SK-N-SH (cell line): ENCODE data around the gene ANO2. TPM values are rescaled to one million over a fixed set of nuclear protein-coding genes. Genes with fewer than 3 reads are reported as not detected.

Experiments
- CTCF ChIA-PET: fragments of 300-600, 350-600 bp; formaldehyde crosslinking; extraction: SDS; loops from one replicate; lab custom pipeline; 2021; lab: Yijun Ruan, JAX
- POLR2A ChIA-PET: fragments of 350-600 bp; sonication (Branson Sonifier 250); formaldehyde crosslinking; extraction: SDS; loops from one replicate; lab custom pipeline; 2020; ENCODE audit warnings: antibody characterized with exemption, inconsistent platforms; lab: Yijun Ruan, JAX
- DNase-seq: peaks from one replicate; pipeline ENCODE4 v3.0.0; 2012
- H2AFZ ChIP-seq: fragments of 200-600 bp; sonication (generic); 2 replicates; pipeline ENCODE4 v1.8.1; 2016; ENCODE audit warnings: antibody characterized with exemption, mild to moderate bottlenecking, low read depth
- H3F3A ChIP-seq: fragments of 200-600 bp; sonication (generic); replicated peaks from 2 replicates; pipeline ENCODE3; 2016; ENCODE audit warnings: antibody characterized with exemption, mild to moderate bottlenecking; ENCODE audit not compliant: insufficient read depth
- H3K27ac ChIP-seq, 2 experiments: fragments of 200-500 bp in 1 of 2; fragments of 200-600 bp in 1 of 2; sonication (Bioruptor generic) in 1 of 2; sonication (generic), shearing (Covaris generic) in 1 of 2; 2 replicates each; pipeline versions ENCODE4 v1.5.1 to v1.6.1; 2014 to 2016; ENCODE audit warnings: low read depth in 2 of 2, inconsistent platforms in 1 of 2, low read length in 1 of 2, mild to moderate bottlenecking in 1 of 2, mixed read lengths in 1 of 2
- H3K27me3 ChIP-seq: fragments of 200-600 bp; sonication (generic), shearing (Covaris generic); 2 replicates; pipeline ENCODE4 v1.6.1; 2016; ENCODE audit warnings: mixed run types; ENCODE audit not compliant: insufficient read depth
- H3K36me3 ChIP-seq, 2 experiments: fragments of 200-500 bp in 1 of 2; fragments of 200-600 bp in 1 of 2; sonication (Bioruptor generic) in 1 of 2; sonication (generic) in 1 of 2; replicated peaks in 1 of 2; 2 replicates each; pipeline versions ENCODE3 to v1.5.1; 2014 to 2016; ENCODE audit warnings: low read length in 1 of 2, mild to moderate bottlenecking in 1 of 2; ENCODE audit not compliant: insufficient read depth in 2 of 2, control insufficient read depth in 1 of 2
- H3K4me1 ChIP-seq, 2 experiments: fragments of 200-500 bp in 1 of 2; fragments of 200-600 bp in 1 of 2; sonication (Bioruptor generic) in 1 of 2; sonication (generic), shearing (Covaris generic) in 1 of 2; 2 replicates each; pipeline versions ENCODE4 v1.5.1 to v1.6.1; 2014 to 2016; ENCODE audit warnings: low read depth in 1 of 2, low read length in 1 of 2, mixed run types in 1 of 2; ENCODE audit not compliant: insufficient read depth in 2 of 2, control insufficient read depth in 1 of 2
- H3K4me2 ChIP-seq: fragments of 200-600 bp; sonication (generic), shearing (Covaris generic); 2 replicates; pipeline ENCODE4 v1.6.1; 2017; ENCODE audit warnings: mixed run types
- H3K4me3 ChIP-seq, 2 experiments: fragments of 200-500 bp in 1 of 2; fragments of 200-600 bp in 1 of 2; sonication (Bioruptor generic) in 1 of 2; sonication (generic), shearing (Covaris generic) in 1 of 2; 2 replicates each; pipeline versions ENCODE4 v1.5.1 to v1.8.1; 2014 to 2016; ENCODE audit warnings: low read depth in 2 of 2, inconsistent platforms in 1 of 2, low read length in 1 of 2, mild to moderate bottlenecking in 1 of 2, mixed read lengths in 1 of 2, moderate library complexity in 1 of 2
- H3K79me2 ChIP-seq: fragments of 200-600 bp; sonication (generic); 2 replicates; pipeline ENCODE4 v1.8.1; 2017; ENCODE audit warnings: mild to moderate bottlenecking; ENCODE audit not compliant: insufficient read depth
- H3K9ac ChIP-seq: fragments of 200-600 bp; sonication (generic); 2 replicates; pipeline ENCODE4 v1.6.1; 2017; ENCODE audit warnings: mixed run types
- H3K9me2 ChIP-seq: fragments of 200-600 bp; sonication (generic); 2 replicates; pipeline ENCODE4 v1.6.1; 2017; ENCODE audit warnings: mixed run types
- H3K9me3 ChIP-seq: fragments of 200-600 bp; sonication (generic); 2 replicates; pipeline ENCODE4 v1.6.1; 2017; ENCODE audit warnings: mixed run types, mild to moderate bottlenecking, moderate library complexity
- H4K20me1 ChIP-seq: fragments of 200-600 bp; sonication (generic); 2 replicates; pipeline ENCODE4 v1.6.1; 2017; ENCODE audit warnings: mild to moderate bottlenecking, mixed run types; ENCODE audit not compliant: insufficient read depth
- CHD2 ChIP-seq: fragments of 150-350 bp; IDR thresholded peaks from 2 replicates; pipeline ENCODE4 v1.6.1; 2018; ENCODE audit warnings: low read length; ENCODE audit not compliant: partially characterized antibody
- EZH2phosphoT487 ChIP-seq: fragments of 200-600 bp; sonication (generic); IDR thresholded peaks from 2 replicates; pipeline ENCODE4 v1.6.1; 2017; ENCODE audit warnings: low read depth, mixed run types, mild to moderate bottlenecking, antibody characterized with exemption, moderate library complexity, borderline replicate concordance
- FOSL2 ChIP-seq: IDR thresholded peaks from 2 replicates; pipeline ENCODE4 v1.4.0; 2012; ENCODE audit warnings: low read depth, mild to moderate bottlenecking, moderate library complexity, borderline replicate concordance
- FOXJ3 ChIP-seq: sonication (generic); formaldehyde crosslinking; IDR thresholded peaks from 2 replicates; pipeline ENCODE4 v1.5.1; 2020; ENCODE audit warnings: mild to moderate bottlenecking, missing genetic modification reagents
- GABPA ChIP-seq: IDR thresholded peaks from 2 replicates; pipeline ENCODE4 v1.4.0; 2012; ENCODE audit warnings: low read depth, mild to moderate bottlenecking
- GATA2 ChIP-seq: sonication (generic); formaldehyde crosslinking; IDR thresholded peaks from 2 replicates; pipeline ENCODE4 v1.5.0; 2020; ENCODE audit warnings: mild to moderate bottlenecking, missing genetic modification reagents
- MEF2A ChIP-seq: IDR thresholded peaks from 2 replicates; pipeline ENCODE4 v1.4.0; 2012; ENCODE audit warnings: low read depth, borderline replicate concordance
- MXI1 ChIP-seq: IDR thresholded peaks from 2 replicates; pipeline ENCODE4 v1.6.1; 2012; ENCODE audit warnings: mild to moderate bottlenecking, low read depth, low read length, improper control_type of control experiment
- NFIC ChIP-seq: IDR thresholded peaks from 2 replicates; pipeline ENCODE4 v1.4.0; 2012; ENCODE audit warnings: borderline replicate concordance
- NRF1 ChIP-seq: IDR thresholded peaks from 2 replicates; pipeline ENCODE4 v1.6.1; 2012; ENCODE audit warnings: low read depth, mild to moderate bottlenecking, low read length
- POLR2AphosphoS5 ChIP-seq: IDR thresholded peaks from 2 replicates; pipeline ENCODE4 v1.6.1; 2012; ENCODE audit warnings: low read depth, low read length
- RCOR1 ChIP-seq: fragments of 150-350 bp; IDR thresholded peaks from 2 replicates; pipeline ENCODE4 v1.6.1; 2017; ENCODE audit warnings: antibody characterized with exemption, low read length
- RXRA ChIP-seq: IDR thresholded peaks from 2 replicates; pipeline ENCODE4 v1.4.0; 2012; ENCODE audit warnings: low read depth, mild to moderate bottlenecking, borderline replicate concordance
- TCF12 ChIP-seq: IDR thresholded peaks from 2 replicates; pipeline ENCODE4 v1.4.0; 2012
- YY1 ChIP-seq: IDR thresholded peaks from 2 replicates; pipeline ENCODE4 v1.4.0; 2012; ENCODE audit warnings: low read depth, mild to moderate bottlenecking
- WGBS: methylation state at CpG from one replicate; pipeline ENCODE4 v1.1.6; 2017; ENCODE audit warnings: low lambda C conversion rate; 5-methylcytosine and 5-hydroxymethylcytosine counted together
- polyA plus RNA-seq, 3 experiments: library from polyadenylated mRNA; depleted of rRNA; stranded (reverse); fragments of >200 nt; gene quantifications; 2 replicates each; pipeline ENCODE4 v1.2.3, GENCODE V29; 2012
- TF ChIP-seq, protein P1 (sequence below): IDR thresholded peaks from 2 replicates; pipeline ENCODE4 v1.4.0; 2012; ENCODE audit warnings: low read depth, borderline replicate concordance
- TF ChIP-seq, protein P2 (sequence below): fragments of 150-350 bp; IDR thresholded peaks from 2 replicates; pipeline ENCODE4 v1.6.1; 2017; ENCODE audit warnings: antibody characterized with exemption, low read length, low read depth, borderline replicate concordance
- TF ChIP-seq, protein P3 (sequence below): IDR thresholded peaks from 2 replicates; pipeline ENCODE4 v1.6.1; 2012; ENCODE audit warnings: mild to moderate bottlenecking, low read depth, low read length, moderate library complexity
- TF ChIP-seq, protein P4 (sequence below): IDR thresholded peaks from 2 replicates; pipeline ENCODE4; 2012
- TF ChIP-seq, protein P5 (sequence below): fragments of 200-600 bp; sonication (generic); IDR thresholded peaks from 2 replicates; pipeline ENCODE4 v1.6.1; 2017; ENCODE audit warnings: antibody characterized with exemption, mild to moderate bottlenecking, moderate library complexity

ANO2 gene
- polyA plus RNA-seq, 1 of the 3 experiments (the other 2 are of a cell fraction) = not detected

- Histone ChIP-seq H3K79me2 (no peaks in the 10 kb centered on the region), H3K27me3 (peaks cover 17% of the 10 kb centered on the region; the same call in 1 of the 2 replicates), H3K36me3 (no peaks in the 10 kb centered on the region), H3K4me3 (no peak overlapping the region), H3K9ac (no peak overlapping the region), H3F3A (no peaks in the 10 kb centered on the region), H4K20me1 (no peaks in the 10 kb centered on the region), H3K9me3 (no peaks in the 10 kb centered on the region), H3K27ac (no peak overlapping the region), H2AFZ (no peak overlapping the region), H3K4me1 (no peaks in the 10 kb centered on the region; a peak in 1 of 4 replicates), H3K9me2 (no peaks in the 10 kb centered on the region), H3K4me2 (no peak overlapping the region)
- POLR2A ChIA-PET = no interaction called here
- TF ChIP-seq GATA2 (CRISPR knock-in tag) (no peak), MEF2A (no peak), NRF1 (no peak)
- TF ChIP-seq, protein P1, sequence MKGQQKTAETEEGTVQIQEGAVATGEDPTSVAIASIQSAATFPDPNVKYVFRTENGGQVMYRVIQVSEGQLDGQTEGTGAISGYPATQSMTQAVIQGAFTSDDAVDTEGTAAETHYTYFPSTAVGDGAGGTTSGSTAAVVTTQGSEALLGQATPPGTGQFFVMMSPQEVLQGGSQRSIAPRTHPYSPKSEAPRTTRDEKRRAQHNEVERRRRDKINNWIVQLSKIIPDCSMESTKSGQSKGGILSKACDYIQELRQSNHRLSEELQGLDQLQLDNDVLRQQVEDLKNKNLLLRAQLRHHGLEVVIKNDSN = no peak
- WGBS = 25% methylated on average over 7 of the region's 7 CpGs
- DNase-seq = no peak
- CTCF ChIA-PET = no interaction called here
Observed at GRCh38 chr12:5588176-5588575, 356.9 kb downstream of the ANO2 start.

DNA sequence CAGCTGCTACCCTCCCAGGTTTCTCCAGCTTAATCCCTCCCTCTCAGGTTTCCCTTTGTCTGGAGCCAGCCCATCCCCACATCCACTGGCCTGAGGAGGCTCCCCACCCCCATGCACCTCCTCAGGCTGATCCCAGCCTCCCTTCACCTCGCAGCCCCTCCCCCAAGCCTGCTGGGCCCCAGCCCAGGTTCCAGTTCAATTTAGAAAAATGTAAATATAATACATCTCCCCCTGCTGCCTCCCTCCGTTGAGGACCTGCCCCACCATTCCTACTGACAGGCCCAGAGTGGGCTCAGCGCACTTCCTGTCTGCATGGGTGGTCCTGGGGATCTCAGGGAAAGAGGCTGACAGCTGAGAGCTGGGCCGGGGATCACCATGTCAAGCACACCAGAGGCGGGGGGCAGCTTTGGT, 357.3 kb downstream of the ANO2 start:
- Histone ChIP-seq H3K9ac (no peak overlapping the region), H3K36me3 (no peaks in the 10 kb centered on the region), H4K20me1 (no peaks in the 10 kb centered on the region), H3K4me1 (no peaks in the 10 kb centered on the region; a peak in 1 of 4 replicates), H3K9me2 (no peaks in the 10 kb centered on the region), H3K9me3 (no peaks in the 10 kb centered on the region), H2AFZ (no peak overlapping the region), H3K27me3 (peaks cover 12% of the 10 kb centered on the region; the same call in 1 of the 2 replicates), H3K27ac (no peak overlapping the region), H3K4me2 (no peak overlapping the region), H3K79me2 (no peaks in the 10 kb centered on the region), H3K4me3 (no peak overlapping the region), H3F3A (no peaks in the 10 kb centered on the region)
- DNase-seq = no peak
- POLR2A ChIA-PET = no interaction called here
- 0% methylated on average over 5 of the region's 5 CpGs for WGBS
- CTCF ChIA-PET = no interaction called here
- TF ChIP-seq GABPA = no peak
- TF ChIP-seq, protein P2, sequence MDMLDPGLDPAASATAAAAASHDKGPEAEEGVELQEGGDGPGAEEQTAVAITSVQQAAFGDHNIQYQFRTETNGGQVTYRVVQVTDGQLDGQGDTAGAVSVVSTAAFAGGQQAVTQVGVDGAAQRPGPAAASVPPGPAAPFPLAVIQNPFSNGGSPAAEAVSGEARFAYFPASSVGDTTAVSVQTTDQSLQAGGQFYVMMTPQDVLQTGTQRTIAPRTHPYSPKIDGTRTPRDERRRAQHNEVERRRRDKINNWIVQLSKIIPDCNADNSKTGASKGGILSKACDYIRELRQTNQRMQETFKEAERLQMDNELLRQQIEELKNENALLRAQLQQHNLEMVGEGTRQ = no peak
- TF ChIP-seq, protein P3, sequence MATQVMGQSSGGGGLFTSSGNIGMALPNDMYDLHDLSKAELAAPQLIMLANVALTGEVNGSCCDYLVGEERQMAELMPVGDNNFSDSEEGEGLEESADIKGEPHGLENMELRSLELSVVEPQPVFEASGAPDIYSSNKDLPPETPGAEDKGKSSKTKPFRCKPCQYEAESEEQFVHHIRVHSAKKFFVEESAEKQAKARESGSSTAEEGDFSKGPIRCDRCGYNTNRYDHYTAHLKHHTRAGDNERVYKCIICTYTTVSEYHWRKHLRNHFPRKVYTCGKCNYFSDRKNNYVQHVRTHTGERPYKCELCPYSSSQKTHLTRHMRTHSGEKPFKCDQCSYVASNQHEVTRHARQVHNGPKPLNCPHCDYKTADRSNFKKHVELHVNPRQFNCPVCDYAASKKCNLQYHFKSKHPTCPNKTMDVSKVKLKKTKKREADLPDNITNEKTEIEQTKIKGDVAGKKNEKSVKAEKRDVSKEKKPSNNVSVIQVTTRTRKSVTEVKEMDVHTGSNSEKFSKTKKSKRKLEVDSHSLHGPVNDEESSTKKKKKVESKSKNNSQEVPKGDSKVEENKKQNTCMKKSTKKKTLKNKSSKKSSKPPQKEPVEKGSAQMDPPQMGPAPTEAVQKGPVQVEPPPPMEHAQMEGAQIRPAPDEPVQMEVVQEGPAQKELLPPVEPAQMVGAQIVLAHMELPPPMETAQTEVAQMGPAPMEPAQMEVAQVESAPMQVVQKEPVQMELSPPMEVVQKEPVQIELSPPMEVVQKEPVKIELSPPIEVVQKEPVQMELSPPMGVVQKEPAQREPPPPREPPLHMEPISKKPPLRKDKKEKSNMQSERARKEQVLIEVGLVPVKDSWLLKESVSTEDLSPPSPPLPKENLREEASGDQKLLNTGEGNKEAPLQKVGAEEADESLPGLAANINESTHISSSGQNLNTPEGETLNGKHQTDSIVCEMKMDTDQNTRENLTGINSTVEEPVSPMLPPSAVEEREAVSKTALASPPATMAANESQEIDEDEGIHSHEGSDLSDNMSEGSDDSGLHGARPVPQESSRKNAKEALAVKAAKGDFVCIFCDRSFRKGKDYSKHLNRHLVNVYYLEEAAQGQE = no peak
- TF ChIP-seq NRF1 = no peak
- TF ChIP-seq YY1 = no peak
- TF ChIP-seq EZH2phosphoT487 = no peak
- TF ChIP-seq CHD2 = no peak
- TF ChIP-seq FOXJ3 (CRISPR knock-in tag) = no peak
- no peak for TF ChIP-seq RXRA
- TF ChIP-seq TCF12 = no peak
- no peak for TF ChIP-seq FOSL2
- TF ChIP-seq RCOR1 = no peak
- no peak for TF ChIP-seq NFIC
- TF ChIP-seq, protein P4, sequence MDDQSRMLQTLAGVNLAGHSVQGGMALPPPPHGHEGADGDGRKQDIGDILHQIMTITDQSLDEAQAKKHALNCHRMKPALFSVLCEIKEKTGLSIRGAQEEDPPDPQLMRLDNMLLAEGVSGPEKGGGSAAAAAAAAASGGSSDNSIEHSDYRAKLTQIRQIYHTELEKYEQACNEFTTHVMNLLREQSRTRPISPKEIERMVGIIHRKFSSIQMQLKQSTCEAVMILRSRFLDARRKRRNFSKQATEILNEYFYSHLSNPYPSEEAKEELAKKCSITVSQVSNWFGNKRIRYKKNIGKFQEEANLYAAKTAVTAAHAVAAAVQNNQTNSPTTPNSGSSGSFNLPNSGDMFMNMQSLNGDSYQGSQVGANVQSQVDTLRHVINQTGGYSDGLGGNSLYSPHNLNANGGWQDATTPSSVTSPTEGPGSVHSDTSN = no peak
- TF ChIP-seq, protein P5, sequence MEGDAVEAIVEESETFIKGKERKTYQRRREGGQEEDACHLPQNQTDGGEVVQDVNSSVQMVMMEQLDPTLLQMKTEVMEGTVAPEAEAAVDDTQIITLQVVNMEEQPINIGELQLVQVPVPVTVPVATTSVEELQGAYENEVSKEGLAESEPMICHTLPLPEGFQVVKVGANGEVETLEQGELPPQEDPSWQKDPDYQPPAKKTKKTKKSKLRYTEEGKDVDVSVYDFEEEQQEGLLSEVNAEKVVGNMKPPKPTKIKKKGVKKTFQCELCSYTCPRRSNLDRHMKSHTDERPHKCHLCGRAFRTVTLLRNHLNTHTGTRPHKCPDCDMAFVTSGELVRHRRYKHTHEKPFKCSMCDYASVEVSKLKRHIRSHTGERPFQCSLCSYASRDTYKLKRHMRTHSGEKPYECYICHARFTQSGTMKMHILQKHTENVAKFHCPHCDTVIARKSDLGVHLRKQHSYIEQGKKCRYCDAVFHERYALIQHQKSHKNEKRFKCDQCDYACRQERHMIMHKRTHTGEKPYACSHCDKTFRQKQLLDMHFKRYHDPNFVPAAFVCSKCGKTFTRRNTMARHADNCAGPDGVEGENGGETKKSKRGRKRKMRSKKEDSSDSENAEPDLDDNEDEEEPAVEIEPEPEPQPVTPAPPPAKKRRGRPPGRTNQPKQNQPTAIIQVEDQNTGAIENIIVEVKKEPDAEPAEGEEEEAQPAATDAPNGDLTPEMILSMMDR = no peak
- TF ChIP-seq POLR2AphosphoS5 = no peak
- no peak for TF ChIP-seq MXI1
- no peak for TF ChIP-seq GATA2 (CRISPR knock-in tag)
